Adrenal gland (tissue), 5 donors: ENCODE measurements around the gene RTP1.

Source experiments
- POLR2A ChIP-seq, 2 donors: fragments of 450-650 bp; IDR thresholded peaks; one replicate each; pipeline ENCODE4 v1.6.1; 2017; ENCODE audit warnings: antibody characterized with exemption in 2 of 2, mild to moderate bottlenecking in 2 of 2, moderate library complexity in 1 of 2
- TF ChIP-seq, protein P1 (sequence below), 6 experiments: fragments of 450-650 bp in 4 of 6; fragments of 200-600 bp in 2 of 6; sonication (generic) in 1 of 6; IDR thresholded peaks; 1 replicate in 5 of 6; 2 replicates in 1 of 6; pipeline versions ENCODE4 v1.5.1 to v1.8.0; 2016 to 2021; ENCODE audit warnings: antibody characterized with exemption in 6 of 6, mild to moderate bottlenecking in 2 of 6, moderate library complexity in 1 of 6
- donor health status: DM: no; HTN: no; CAD: no.

- TF ChIP-seq, protein P1, sequence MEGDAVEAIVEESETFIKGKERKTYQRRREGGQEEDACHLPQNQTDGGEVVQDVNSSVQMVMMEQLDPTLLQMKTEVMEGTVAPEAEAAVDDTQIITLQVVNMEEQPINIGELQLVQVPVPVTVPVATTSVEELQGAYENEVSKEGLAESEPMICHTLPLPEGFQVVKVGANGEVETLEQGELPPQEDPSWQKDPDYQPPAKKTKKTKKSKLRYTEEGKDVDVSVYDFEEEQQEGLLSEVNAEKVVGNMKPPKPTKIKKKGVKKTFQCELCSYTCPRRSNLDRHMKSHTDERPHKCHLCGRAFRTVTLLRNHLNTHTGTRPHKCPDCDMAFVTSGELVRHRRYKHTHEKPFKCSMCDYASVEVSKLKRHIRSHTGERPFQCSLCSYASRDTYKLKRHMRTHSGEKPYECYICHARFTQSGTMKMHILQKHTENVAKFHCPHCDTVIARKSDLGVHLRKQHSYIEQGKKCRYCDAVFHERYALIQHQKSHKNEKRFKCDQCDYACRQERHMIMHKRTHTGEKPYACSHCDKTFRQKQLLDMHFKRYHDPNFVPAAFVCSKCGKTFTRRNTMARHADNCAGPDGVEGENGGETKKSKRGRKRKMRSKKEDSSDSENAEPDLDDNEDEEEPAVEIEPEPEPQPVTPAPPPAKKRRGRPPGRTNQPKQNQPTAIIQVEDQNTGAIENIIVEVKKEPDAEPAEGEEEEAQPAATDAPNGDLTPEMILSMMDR (IDR thresholded peaks at IDR 0.05): no peak
- no peak for TF ChIP-seq POLR2A (IDR thresholded peaks at IDR 0.05)
These were observed 9.8 kb downstream of the RTP1 start for GRCh38 chr3:187207062-187207461.
